Smooth muscle cell (in vitro differentiated cells): ENCODE results near the gene DSTN. TPM values are rescaled to one million over a fixed set of nuclear protein-coding genes. Genes with fewer than 3 reads are reported as not detected.

Experiments used
- DNase-seq: peaks from one replicate; lab custom pipeline; 2025; ENCODE audit not compliant: unreplicated experiment; lab: John Stamatoyannopoulos, UW
- H2AFZ ChIP-seq: fragments of 200-600 bp; sonication (generic); 2 replicates; pipeline ENCODE4 v1.6.0; 2016; ENCODE audit warnings: antibody characterized with exemption, low read depth, mild to moderate bottlenecking
- H3F3A ChIP-seq: fragments of 200-600 bp; sonication (generic); 2 replicates; pipeline ENCODE4 v1.6.0; 2017; ENCODE audit warnings: antibody characterized with exemption, low read depth
- H3K27ac ChIP-seq: fragments of 200-600 bp; sonication (generic); 2 replicates; pipeline ENCODE4 v1.5.1; 2016; ENCODE audit warnings: low read depth, mild to moderate bottlenecking
- H3K27me3 ChIP-seq: fragments of 200-600 bp; sonication (generic); 2 replicates; pipeline ENCODE4 v1.6.1; 2016; ENCODE audit warnings: low read depth, mild to moderate bottlenecking
- H3K36me3 ChIP-seq: fragments of 200-600 bp; sonication (generic); 2 replicates; pipeline ENCODE4 v1.5.1; 2016; ENCODE audit warnings: low read depth
- H3K4me1 ChIP-seq: fragments of 200-600 bp; sonication (generic); 2 replicates; pipeline ENCODE4 v1.5.1; 2016; ENCODE audit warnings: low read depth
- H3K4me2 ChIP-seq: fragments of 200-600 bp; sonication (generic); 2 replicates; pipeline ENCODE4 v1.6.0; 2016; ENCODE audit warnings: mild to moderate bottlenecking
- H3K4me3 ChIP-seq: fragments of 200-600 bp; sonication (generic); 2 replicates; pipeline ENCODE4 v1.5.1; 2016; ENCODE audit warnings: mild to moderate bottlenecking
- H3K79me2 ChIP-seq: fragments of 200-600 bp; sonication (generic); 2 replicates; pipeline ENCODE4 v1.6.0; 2016; ENCODE audit warnings: low read depth, mild to moderate bottlenecking
- H3K9ac ChIP-seq: fragments of 200-600 bp; sonication (generic); 2 replicates; pipeline ENCODE4 v1.6.0; 2016; ENCODE audit warnings: low read depth
- H3K9me3 ChIP-seq: fragments of 200-600 bp; sonication (generic); replicated peaks from 2 replicates; pipeline ENCODE4 v1.5.1; 2016; ENCODE audit warnings: low read depth
- H4K20me1 ChIP-seq: fragments of 200-600 bp; sonication (generic); 2 replicates; pipeline ENCODE4 v1.6.0; 2016; ENCODE audit warnings: low read depth
- CTCF ChIP-seq: fragments of 200-600 bp; sonication (generic); IDR thresholded peaks from 2 replicates; pipeline ENCODE4 v1.5.1; 2017; ENCODE audit warnings: borderline replicate concordance, mild to moderate bottlenecking, antibody characterized with exemption; ENCODE audit not compliant: insufficient read depth, poor library complexity, severe bottlenecking
- WGBS: methylation state at CpG from one replicate; pipeline ENCODE4 v1.1.7; 2016; ENCODE audit warnings: low lambda C conversion rate; 5-methylcytosine and 5-hydroxymethylcytosine counted together
- polyA plus RNA-seq: library from polyadenylated mRNA; unstranded; fragments of >200 nt; fragmentation: Nextera tagmentation; extraction: Ambion mirVana; gene quantifications from 2 replicates; pipeline ENCODE4 v1.2.1, GENCODE V29; 2016
- total RNA-seq: library from RNA; depleted of rRNA; stranded (reverse); fragments of >200 nt; gene quantifications from 2 replicates; pipeline ENCODE4 v1.2.3, GENCODE V29; 2014

The DSTN gene
- total and polyA plus RNA-seq, 2 experiments from 2014 or later: 486 to 534 TPM

GRCh38 chr20:17538517-17539170 is 31.2 kb upstream of the DSTN start:
- Histone ChIP-seq H3K4me1 (no peaks in the 10 kb centered on the region), H3K79me2 (no peaks in the 10 kb centered on the region), H3F3A (peaks cover 7% of the 10 kb centered on the region), H3K4me3 (no peak overlapping the region), H3K36me3 (no peaks in the 10 kb centered on the region), H3K27ac (no peak overlapping the region), H2AFZ (no peak overlapping the region), H3K9ac (no peak overlapping the region), H3K4me2 (no peak overlapping the region), H4K20me1 (no peaks in the 10 kb centered on the region), H3K27me3 (no peaks in the 10 kb centered on the region), H3K9me3 (no peaks in the 10 kb centered on the region)
- TF ChIP-seq CTCF: no peak
- 66% methylated on average over 7 of the region's 7 CpGs for WGBS
- DNase-seq: no peak

- no peaks in the 10 kb centered on the region for H3K9me3 ChIP-seq
- H3K79me2 ChIP-seq: no peaks in the 10 kb centered on the region
- no peaks in the 10 kb centered on the region for H3K27me3 ChIP-seq
- WGBS: 87% methylated on average over 3 of the region's 3 CpGs
- H3K36me3 ChIP-seq: no peaks in the 10 kb centered on the region
- H3K4me3 ChIP-seq: no peak overlapping the region
- TF ChIP-seq CTCF: no peak
- no peak for DNase-seq
- no peak overlapping the region for H3K4me2 ChIP-seq
- no peak overlapping the region for H2AFZ ChIP-seq
- peaks cover 12% of the 10 kb centered on the region for H3F3A ChIP-seq
- no peak overlapping the region for H3K27ac ChIP-seq
- H3K4me1 ChIP-seq: no peaks in the 10 kb centered on the region
- no peaks in the 10 kb centered on the region for H4K20me1 ChIP-seq
- H3K9ac ChIP-seq: no peak overlapping the region
Measured at GRCh38 chr20:17541596-17541995, 28.3 kb upstream of the DSTN start.

- H3K27me3 ChIP-seq: no peaks in the 10 kb centered on the region
- H3K79me2 ChIP-seq: no peaks in the 10 kb centered on the region
- H3K36me3 ChIP-seq: no peaks in the 10 kb centered on the region
- DNase-seq: no peak
- H3K4me2 ChIP-seq: no peak overlapping the region
- H3K4me1 ChIP-seq: no peaks in the 10 kb centered on the region
- no peak overlapping the region for H3K4me3 ChIP-seq
- WGBS: 69% methylated on average over 5 of the region's 5 CpGs
- no peak overlapping the region for H2AFZ ChIP-seq
- no peaks in the 10 kb centered on the region for H3K9me3 ChIP-seq
- peaks cover 12% of the 10 kb centered on the region for H3F3A ChIP-seq
- TF ChIP-seq CTCF: no peak
- H3K27ac ChIP-seq: no peak overlapping the region
- H4K20me1 ChIP-seq: no peaks in the 10 kb centered on the region
- no peak overlapping the region for H3K9ac ChIP-seq
Measured at GRCh38 chr20:17541996-17542395, 27.9 kb upstream of the DSTN start.

- Histone ChIP-seq H3K36me3 (no peaks in the 10 kb centered on the region), H3K9me3 (no peaks in the 10 kb centered on the region), H3K9ac (peak overlapping the region; percentile 27), H3K79me2 (no peaks in the 10 kb centered on the region), H3K4me2 (peak overlapping the region; percentile 67), H2AFZ (peak overlapping the region; percentile 44), H3K4me3 (peak overlapping the region; percentile 1), H3K27me3 (no peaks in the 10 kb centered on the region), H3K27ac (peak overlapping the region; percentile 84), H4K20me1 (no peaks in the 10 kb centered on the region), H3K4me1 (no peaks in the 10 kb centered on the region), H3F3A (peaks cover 12% of the 10 kb centered on the region)
- TF ChIP-seq CTCF: no peak
- 100% methylated on average over 1 of the region's 1 CpG for WGBS
- no peak for DNase-seq
Measured at GRCh38 chr20:17542481-17542880, 27.4 kb upstream of the DSTN start.
